NCI-H2196 (cell line): Measurements from ENCODE around the gene BMPER.

Source experiments
- DNase-seq: peaks from one replicate; lab custom pipeline; 2025; ENCODE audit not compliant: unreplicated experiment; lab: John Stamatoyannopoulos, UW

The BMPER gene

DNA sequence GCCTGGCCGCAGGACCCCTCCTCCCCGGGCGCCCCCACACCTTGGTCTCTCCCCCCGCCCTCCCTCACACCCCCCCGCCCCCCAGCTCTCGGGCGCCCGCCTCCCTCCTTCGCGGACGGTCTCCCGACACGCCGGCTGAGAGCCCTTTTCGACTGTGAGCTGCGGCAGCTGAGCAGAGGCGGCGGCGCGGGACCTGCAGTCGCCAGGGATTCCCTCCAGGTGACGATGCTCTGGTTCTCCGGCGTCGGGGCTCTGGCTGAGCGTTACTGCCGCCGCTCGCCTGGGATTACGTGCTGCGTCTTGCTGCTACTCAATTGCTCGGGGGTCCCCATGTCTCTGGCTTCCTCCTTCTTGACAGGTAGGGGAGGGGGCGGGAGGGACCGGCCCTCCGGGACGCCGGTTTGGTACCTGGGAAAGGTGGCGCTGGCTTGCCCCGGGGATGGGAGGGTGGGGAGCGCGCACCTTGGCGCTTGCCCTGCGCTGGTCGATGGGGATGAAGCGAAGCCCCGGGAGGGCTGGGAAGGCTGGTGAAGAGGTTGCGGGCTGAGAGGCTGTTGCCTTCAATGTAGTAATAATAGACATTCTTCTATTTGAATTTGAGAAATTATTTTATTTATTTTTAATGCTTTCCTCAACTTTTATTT lies at the start of gene BMPER:
Gene BMPER, plus strand, starts transcription at position 151 of the 644 bp plus-strand sequence. Its CDS starts 75 bp downstream, at position 226.
- peak; percentile 45 for DNase-seq

DNA sequence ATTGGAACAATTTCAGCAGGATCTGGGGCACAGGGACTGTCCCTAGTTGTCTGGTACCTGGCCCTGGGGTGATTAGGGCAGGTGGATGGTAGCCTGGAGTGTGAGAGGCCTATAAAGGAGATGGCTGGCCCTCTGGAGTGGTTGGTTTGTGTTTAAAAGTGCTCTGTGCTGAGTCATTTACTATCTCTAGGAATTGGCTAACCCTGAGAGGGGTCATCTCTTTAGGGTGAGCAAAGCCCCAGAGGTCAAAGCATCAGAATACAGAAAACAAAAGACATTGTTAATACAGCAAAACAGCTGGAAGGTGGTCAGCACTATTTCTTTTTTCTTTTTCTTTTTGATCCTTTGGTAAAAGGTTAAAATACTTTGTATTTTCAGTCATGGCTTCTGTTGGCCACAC lies 43.4 kb upstream of the BMPER start:
- DNase-seq, result no peak

DNA sequence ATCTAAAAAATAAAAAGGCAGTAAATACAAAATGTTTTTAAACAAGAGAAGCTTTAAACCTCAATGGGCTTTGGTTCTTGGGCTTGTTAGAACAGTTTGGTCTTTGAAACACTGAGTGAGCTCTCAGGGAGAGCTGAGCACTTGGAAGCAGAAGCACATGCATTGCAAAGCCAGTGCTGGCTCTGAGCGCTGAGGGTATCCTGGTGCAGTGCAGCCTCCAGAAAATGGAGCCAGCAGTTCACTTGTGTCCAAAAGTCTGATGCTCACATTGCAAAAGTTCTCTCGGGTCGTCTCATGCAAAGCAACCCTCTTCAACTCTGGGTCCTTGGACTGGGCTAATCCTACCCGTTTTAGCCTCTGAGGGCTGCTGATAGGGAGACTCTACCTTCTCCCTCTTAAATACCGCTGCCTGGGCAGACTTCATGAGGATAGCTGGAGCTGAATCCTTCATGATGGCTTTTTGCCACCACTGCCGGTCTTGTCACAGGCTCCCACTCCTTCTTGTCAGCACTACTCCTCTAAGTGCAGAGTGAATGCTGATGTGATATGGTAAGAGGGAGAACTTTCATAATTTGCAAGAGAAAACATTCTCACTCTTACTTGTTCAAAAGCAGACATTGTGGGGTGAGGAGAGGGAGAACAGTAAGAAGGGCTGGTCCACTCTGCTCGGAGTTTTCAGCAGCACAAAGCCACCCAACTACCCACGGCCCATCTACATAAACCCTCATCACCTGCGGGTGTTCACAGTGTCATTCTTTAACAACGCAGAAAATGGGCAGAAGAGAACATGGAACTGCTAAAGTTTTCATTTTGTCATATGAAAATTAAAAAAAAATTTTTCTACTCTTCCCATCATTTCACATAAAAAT lies 42.2 kb upstream of the BMPER start:
- no peak for DNase-seq

DNA sequence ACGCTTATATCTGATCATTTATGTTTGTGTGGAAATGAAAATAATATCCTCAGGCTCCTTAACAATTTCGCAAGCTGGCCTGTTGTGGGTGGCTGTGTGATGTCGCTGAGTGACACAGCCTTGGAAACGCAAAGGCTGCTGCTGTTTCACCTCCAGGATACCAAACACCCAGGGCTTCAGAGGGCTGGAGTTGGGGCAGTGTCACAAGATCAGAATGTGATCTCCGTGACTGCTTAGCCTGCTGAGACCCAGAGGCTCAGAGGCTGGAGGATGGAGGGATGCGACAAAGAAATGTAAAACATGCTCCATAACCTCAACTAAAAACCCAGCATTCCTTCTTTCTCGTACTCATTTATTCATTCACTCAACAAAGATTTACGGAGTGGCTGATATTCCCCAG lies 37.2 kb upstream of the BMPER start:
- no peak for DNase-seq

DNA sequence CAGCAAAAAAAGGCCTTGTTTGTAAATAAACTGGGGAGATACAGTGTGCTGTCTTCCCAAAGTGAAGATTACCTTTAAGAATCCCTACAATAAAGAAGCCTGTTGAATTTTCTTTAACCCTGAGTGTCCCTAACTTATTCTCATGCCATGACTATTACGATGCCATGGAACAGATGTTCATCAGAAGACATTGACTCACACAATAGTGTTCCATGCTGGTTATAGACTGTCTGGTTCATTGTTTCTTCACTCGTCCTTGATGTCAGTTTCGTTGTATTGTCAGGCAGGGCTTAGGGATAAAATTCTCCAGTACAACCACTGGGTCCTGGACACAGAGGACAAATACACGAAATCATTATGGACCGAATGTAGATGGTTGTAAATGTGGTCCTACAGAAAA lies 36.2 kb upstream of the BMPER start:
- no peak for DNase-seq

DNA sequence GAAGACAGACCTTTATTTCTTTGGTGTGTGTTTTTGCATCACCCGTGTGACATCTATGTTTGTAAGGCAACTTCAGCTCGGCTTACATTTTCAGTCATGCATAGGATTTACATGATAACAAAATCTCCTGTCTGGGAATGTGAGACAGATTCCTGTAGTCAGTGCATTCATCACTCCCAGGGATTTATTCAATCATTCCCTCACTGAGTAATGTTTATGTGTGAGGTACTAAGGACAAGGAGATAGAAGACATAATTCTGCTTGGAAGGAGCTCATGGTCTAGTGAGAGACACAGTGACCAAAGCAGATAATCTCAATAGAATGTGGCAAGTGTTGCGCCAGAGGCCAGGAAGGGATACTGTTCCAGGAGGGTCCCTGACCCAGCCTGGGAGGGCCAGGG lies 35.2 kb upstream of the BMPER start:
- DNase-seq, result no peak

DNA sequence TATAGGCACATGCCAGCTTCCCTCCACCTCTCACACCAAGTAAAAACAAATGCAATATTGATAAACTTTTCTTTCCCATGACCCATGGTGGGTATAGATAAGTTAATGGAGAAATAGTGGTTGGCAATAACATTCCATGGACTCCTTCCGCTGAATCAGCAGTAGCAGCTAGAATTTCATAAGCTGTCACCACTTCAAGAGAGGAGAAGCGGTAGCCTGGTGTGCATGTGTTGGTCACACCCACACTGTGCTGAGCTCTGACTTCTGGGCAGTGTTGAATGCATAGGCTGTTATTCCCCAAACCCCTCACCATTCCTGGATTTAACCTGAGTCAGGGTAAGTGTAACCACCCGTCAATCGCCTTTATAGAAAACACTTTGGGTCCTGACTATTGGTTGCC lies 32.5 kb upstream of the BMPER start:
- no peak for DNase-seq

DNA sequence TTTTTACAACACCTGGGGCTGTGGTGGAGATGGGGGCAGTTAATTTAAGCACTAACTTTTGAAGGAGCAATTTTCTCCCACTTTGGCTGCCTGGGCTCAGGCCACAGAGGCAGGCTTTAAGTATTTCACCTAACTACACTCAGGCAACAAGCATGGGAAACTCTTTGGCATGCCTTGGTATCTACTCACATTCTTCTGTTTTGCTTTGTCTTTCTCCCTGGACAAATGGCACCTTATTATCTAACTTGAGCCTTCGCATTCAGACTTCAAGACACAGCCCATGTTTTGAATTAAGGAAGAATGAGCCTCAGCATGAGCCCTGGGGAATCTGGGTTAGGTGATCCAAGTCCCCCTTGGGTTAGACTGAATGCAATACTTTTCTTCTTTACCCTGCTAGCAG lies 31.8 kb upstream of the BMPER start:
- DNase-seq, result no peak

DNA sequence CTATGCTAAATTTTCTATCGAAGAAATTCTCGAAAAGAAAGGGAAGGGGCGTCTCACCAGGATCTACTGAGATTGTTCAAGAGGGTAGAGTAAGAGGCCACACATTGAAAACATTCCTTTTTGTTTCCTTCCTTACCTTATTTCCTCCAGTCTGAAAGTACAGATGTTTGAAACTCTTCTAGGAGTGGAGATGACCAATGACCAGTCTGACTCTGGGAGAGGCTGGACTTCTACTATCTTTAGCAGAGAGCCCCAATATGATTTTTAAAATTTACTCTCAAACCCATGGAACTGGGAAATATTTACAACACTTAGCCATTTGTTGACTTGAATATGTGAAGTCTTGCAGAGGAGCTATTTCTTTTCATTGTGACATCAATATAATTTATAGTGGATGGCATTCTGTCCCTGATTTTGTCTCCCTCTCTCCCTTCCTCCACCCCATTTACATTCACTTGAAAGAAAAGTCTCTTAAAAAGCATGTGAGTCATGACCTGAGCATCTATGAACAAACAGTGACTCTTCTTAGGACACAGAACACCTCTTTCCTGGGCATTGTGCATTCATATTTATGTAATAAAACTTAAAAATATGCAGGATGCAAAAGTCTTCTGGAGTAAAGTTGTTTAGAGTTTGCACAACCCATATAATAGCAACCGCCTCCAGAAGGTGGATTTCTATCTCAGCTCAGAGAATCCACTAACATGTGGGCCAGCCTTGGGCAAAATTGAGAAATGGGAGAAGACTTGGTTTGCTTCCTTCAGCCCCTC lies 31.2 kb upstream of the BMPER start:
- no peak for DNase-seq

DNA sequence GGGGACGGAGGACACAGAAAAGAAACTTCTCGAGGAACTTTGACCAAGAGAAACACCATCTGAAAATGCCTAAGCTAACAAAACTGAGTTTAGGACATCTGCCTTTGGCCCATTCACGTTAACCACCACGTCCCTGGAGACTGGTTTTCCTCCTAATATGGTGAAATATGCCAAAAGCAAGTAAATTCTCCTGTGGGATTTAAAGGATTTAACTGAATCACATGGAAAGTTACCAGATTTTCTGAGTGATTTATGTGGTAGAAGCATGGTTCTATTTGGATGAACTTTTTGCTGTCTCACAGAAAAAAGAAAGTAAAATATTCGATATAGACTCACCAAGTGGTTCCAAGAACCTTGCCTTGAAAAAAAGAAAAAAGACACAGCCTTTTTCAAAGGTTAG lies 30.4 kb upstream of the BMPER start:
- DNase-seq, result no peak

DNA sequence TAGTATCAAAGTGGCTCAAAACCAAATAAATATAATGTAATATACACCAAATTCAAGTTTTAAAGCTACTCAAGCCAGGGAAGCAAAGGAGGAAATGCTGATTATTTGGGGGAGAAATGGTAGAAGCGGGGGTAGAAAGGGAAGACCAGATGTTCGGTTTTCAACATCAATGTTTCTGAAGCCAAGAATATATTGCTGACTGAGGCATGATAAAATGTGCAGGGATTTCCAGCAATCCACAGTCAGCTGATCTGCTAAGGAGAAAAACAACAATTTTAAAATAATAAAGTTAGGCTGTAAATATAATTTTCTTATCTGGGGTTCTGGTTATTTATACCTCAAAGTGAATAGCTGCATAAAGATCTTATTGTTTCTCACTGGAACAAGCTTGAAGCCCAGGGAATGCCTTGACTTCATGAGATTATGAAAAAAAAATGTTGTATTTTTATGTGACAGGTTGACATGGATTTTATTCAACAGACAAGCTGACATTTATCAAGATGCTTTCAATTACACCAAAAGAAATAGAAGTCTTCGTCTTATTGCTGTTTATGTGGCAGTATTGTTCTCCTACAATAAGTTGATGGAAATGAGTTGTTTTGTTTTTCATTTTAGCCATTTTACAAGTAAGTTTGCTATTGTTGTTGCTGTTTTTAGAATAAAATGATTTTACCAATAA lies 28.6 kb upstream of the BMPER start:
- DNase-seq, result no peak

DNA sequence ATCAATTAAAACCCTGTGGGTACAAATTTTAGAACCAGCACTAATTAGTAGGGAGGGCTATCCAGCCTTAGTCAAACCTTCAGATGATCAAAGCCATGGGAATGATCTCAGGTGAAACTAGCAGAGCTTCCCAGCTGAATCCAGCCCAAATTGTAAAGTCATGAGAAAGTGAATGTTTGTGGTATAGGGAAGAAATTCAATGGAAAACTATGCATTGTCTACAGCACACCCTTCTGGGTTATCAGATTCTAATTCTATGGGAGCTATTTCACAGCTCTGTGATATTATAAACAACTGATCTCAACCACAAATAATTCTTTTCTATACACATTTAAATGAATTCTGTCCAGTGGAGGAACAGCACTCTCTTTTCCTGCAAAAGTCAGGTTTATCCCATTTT lies 24.6 kb upstream of the BMPER start:
- DNase-seq, result no peak

DNA sequence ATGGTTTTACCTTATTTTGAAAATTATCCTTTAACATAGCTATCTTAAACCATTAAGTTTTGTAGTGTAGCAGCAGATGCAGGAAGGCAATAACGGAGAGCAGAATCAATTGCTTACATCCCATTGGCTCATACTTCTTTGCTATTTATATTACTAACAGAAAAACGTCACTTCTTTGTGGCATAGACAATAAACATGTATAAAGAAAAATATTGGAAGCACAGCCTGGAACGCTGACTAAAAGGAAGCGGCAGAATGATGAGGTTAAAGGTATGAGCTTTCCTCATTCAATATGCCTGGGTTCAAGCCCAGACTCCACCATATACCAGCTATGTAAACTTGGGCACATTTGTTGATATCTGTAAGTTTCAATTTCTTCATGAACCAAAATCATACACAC lies 24.0 kb upstream of the BMPER start:
- DNase-seq, result no peak

DNA sequence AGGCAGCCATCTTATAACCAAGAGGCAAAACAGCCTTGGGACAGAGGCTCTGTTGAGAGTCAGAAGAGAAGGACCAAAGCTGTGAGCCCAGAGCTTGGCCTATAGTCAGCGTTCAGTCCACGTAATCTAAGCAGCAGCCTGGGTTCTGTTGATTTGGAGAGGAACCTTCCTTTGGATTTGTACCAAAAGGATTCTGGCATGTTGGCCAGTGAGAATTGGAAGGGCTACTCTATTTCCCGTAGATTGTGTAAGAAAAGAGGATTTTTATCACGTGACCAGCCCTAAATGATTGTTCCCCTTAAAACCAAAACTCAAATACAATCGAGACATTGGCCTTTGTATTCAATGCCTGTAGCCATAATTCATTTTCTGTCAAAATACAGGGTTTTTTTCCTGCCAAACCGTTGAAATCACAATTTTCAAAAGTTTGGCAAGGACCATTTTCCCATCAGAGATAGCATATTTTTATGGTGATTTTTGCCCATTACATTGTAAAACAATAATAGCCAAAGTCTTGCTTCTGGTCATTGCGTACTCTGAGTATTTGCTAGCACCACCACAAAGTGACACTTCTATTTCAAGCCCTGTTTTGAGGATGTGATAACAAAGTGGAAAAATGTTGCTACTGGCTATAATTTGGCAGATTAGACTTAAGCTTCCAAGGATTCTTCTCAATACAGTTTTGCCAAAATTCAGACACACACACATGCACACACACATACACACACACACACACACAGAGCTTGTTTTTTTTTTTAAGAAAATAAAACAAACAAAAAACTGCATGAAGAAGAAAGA lies 23.1 kb upstream of the BMPER start:
- no peak for DNase-seq

DNA sequence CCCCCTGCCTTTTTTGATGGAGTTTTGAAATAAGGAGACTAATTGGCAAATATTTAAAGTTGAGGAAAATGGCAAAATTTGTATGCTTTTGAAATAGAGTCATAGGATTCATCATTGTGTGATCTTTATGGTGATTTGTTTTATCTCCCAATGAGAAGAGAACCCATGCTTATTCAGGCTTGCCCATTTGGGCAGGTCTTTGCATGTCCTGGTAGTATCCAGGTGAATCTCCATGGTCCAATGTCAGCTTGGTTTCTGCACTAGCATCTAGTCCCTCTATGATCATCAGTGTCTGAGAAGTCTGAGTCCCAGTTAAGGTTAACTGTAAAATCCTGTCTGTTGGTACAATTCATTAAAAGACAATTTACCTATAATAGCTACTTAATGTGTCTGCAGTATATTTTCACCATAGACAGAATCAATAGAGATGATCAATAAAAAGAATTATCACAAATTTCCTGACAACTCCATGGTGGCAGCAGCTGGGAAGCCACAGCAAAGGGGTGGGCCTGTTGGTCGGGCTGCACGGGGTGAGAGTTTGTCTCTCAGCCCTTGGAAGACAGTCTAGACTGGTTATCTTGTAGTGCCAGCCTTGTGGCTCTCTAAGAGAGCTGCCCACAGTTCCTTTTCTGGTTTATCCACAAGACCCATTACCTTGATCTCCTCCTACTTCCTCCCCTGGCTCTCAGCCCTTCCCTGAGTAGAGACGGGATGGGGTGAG lies 22.2 kb upstream of the BMPER start:
- no peak for DNase-seq

DNA sequence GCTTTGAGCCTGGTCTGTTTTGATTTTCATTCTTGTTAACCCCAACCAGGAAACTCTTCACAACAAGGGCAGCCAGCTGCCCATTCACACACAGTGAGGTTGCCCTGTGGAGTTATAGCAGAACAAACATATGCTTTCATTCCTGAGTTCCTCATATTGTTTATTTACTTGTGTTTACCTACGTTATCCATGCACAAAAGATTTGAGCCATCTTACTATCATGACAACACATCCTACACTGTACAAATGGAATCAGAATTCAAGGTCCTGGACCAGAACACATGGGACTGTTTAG lies 21.7 kb upstream of the BMPER start:
- DNase-seq, result no peak

DNA sequence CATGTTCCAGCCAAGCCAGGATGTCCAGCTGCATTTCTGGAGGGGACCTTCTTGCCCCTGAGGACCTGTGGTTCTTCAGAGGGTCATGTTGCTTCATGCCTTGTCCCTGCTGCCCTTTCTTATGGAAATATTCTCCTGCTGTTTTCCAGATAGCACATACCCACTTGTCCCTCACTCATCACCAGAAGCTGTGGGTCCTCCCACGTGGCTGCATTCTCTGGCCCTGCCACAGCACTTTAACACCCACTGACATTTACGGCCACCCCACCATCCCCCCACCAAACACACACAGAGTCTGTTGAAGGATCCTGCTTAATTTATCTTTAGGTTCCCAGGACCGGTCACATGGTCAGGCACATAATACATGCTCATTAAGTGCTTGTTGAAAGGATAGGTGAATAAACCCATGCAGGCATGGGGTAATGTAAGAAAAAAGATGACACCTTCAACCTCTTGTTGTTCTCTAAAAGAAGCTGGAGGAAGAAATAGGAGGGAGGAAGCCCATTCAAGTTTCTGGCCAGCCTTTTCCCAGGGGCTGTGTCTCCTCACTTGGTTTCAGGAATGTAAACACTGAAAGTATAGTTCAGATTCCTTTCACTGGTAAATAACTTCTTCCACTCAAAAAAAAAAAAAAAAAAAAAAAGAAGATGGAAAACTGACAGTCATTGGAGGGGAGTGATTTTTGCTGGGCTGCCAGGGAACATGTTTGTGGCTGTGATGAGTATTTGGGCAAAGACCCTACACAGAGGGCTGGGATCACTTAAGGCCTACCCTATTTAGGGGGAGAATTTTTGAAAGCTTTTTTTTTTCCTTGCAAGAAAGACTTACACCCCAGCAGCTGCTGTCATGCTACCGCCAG lies 19.8 kb upstream of the BMPER start:
- no peak for DNase-seq

DNA sequence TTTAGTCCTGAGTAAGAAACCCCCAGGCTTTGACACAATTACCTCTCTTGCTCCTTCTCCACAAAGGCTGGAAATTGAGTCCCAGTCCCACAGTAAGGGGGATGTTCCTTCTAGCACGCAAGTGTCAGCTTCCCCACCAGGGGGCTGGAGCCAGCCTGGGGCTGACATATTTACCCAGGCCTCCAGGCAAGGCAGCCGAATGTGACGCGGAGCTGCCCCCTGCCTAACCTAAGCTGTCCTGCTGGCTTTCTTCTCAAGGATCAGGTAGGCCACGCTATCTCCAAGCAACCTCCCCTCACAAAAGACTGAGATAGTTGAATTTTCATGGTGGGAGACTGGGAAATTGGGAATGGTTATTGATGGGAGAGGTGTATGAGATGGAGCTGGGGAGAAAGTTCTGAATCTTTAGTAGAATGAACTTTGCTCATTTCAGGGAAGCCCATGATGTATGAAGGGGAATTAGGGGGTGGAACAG lies 19.2 kb upstream of the BMPER start:
- DNase-seq, result no peak
